ENCODE results near the gene RUFY3. TPM values are rescaled to one million over a fixed set of nuclear protein-coding genes. Genes with fewer than 3 reads are reported as not detected.

RUFY3 gene
- total and polyA plus RNA-seq, 2 of the 13 experiments (the other 11 are each of a cell fraction or from before 2014, with no cell fraction given): 17.9 to 25.3 TPM

GRCh38 chr4:70704215-70704930, 17.4 kb upstream of the RUFY3 start (continued):
- TF ChIP-seq REST (IDR thresholded peaks at IDR 0.05; ENCODE audit: borderline replicate concordance in 1 of 2, low read depth in 1 of 2, low read length in 2 of 2): peak in 1 of 2 experiments; percentile 34; a peak in 1 of 4 replicates
- TF ChIP-seq NFKB2 (CRISPR knock-in tag; IDR thresholded peaks at IDR 0.05; ENCODE audit: borderline replicate concordance): peak; percentile 46; the same call in 1 of the 2 replicates
- peak; percentile 49; the same call in 1 of the 2 replicates for TF ChIP-seq EED (CRISPR knock-in tag; IDR thresholded peaks at IDR 0.05)
- peak; percentile 79 for TF ChIP-seq POLR2AphosphoS5 (IDR thresholded peaks at IDR 0.05; ENCODE audit: low read depth, low read length)
- peak; percentile 60 for TF ChIP-seq KMT2B (CRISPR knock-in tag; IDR thresholded peaks at IDR 0.05)
- peak; percentile 79 for TF ChIP-seq ZSCAN21 (CRISPR knock-in tag; IDR thresholded peaks at IDR 0.05; ENCODE audit: borderline replicate concordance)
- peak; percentile 98 for TF ChIP-seq MAZ (IDR thresholded peaks at IDR 0.05; ENCODE audit: borderline replicate concordance, low read depth, low read length)
- TF ChIP-seq MAZ (CRISPR knock-in tag; IDR thresholded peaks at IDR 0.05; ENCODE audit: low read depth): peak; percentile 96
- 0 out of 2 replicates have a peak, but pooled peaks have one; percentile 39 for TF ChIP-seq ZFP41 (CRISPR knock-in tag; IDR thresholded peaks at IDR 0.05; ENCODE audit: borderline replicate concordance)
- peak; percentile 57; the same call in 1 of the 2 replicates for TF ChIP-seq HES4 (CRISPR knock-in tag; IDR thresholded peaks at IDR 0.05; ENCODE audit: borderline replicate concordance)
- TF ChIP-seq ZNF460 (CRISPR knock-in tag; IDR thresholded peaks at IDR 0.05; ENCODE audit: borderline replicate concordance): no peak
- TF ChIP-seq ZNF558 (CRISPR knock-in tag; IDR thresholded peaks at IDR 0.05; ENCODE audit: borderline replicate concordance): no peak
- TF ChIP-seq, protein P1, sequence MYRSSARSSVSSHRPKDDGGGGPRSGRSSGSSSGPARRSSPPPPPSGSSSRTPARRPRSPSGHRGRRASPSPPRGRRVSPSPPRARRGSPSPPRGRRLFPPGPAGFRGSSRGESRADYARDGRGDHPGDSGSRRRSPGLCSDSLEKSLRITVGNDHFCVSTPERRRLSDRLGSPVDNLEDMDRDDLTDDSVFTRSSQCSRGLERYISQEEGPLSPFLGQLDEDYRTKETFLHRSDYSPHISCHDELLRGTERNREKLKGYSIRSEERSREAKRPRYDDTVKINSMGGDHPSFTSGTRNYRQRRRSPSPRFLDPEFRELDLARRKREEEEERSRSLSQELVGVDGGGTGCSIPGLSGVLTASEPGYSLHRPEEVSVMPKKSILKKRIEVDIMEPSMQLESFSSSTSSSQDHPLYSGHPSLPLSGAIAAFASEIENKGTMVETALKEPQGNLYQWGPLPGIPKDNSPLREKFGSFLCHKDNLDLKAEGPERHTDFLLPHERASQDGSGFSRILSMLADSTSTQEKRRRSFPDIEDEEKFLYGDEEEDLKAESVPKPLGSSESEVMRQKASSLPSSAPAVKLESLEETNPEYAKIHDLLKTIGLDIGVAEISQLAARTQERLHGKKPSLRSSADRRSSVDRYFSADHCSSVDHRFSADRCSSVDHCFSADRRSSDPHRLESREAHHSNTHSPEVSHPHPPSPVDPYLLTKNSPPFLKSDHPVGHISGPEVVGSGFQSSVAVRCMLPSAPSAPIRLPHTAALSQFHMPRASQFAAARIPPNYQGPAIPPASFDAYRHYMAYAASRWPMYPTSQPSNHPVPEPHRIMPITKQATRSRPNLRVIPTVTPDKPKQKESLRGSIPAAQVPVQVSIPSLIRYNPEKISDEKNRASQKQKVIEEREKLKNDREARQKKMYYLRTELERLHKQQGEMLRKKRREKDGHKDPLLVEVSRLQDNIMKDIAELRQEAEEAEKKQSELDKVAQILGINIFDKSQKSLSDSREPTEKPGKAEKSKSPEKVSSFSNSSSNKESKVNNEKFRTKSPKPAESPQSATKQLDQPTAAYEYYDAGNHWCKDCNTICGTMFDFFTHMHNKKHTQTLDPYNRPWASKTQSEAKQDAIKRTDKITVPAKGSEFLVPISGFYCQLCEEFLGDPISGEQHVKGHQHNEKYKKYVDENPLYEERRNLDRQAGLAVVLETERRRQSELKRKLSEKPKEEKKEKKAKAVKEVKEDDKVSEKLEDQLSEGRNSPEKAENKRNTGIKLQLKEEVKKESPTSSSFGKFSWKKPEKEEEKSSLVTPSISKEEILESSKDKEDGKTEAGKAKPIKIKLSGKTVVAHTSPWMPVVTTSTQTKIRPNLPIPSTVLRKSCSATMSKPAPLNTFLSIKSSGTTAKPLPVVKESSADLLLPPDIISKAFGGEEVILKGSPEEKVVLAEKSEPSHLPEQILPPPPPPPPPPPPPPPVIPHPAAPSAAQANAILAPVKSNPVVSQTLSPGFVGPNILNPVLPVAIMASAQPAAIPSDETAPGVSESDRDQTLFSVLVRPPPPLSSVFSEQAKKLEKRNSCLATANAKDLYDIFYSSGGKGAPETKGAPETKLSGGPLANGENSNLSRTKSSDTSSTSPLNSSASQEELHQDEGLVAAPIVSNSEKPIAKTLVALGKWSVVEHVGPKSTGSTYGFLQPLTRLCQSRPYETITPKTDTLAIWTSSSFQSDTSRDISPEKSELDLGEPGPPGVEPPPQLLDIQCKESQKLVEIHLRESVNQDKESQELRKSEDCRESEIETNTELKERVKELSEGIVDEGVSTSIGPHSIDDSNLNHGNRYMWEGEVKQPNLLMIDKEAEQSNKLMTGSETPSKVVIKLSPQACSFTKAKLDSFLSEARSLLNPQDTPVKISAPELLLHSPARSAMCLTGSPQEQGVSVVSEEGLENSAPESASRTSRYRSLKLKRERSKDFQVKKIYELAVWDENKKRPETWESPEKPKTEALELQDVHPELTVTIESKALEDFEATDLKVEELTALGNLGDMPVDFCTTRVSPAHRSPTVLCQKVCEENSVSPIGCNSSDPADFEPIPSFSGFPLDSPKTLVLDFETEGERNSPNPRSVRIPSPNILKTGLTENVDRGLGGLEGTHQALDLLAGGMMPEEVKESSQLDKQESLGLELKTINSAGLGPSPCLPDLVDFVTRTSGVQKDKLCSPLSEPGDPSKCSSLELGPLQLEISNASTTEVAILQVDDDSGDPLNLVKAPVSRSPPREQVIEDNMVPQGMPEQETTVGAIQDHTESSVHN (CRISPR knock-in tag; IDR thresholded peaks at IDR 0.05): 0 out of 2 replicates have a peak, but pooled peaks have one; percentile 53
- 0 out of 2 replicates have a peak, but pooled peaks have one; percentile 54 for TF ChIP-seq ZNF788 (CRISPR knock-in tag; IDR thresholded peaks at IDR 0.05; ENCODE audit: borderline replicate concordance)
- peak; percentile 63 for TF ChIP-seq SAP130 (CRISPR knock-in tag; IDR thresholded peaks at IDR 0.05; ENCODE audit: low read depth)
